HG02870 (cell line): Measurements from ENCODE around the gene CLCN4.
A peak's percentile ranks its signal among the peaks of the same experiment; 100 is the strongest.

Experiments used
- ATAC-seq: cut with Tn5 transposase; IDR thresholded peaks from one replicate; pipeline ENCODE4 v1.9.1; 2021; ENCODE audit warnings: mild to moderate bottlenecking, moderate library complexity; ENCODE audit not compliant: unreplicated experiment

The CLCN4 gene

DNA sequence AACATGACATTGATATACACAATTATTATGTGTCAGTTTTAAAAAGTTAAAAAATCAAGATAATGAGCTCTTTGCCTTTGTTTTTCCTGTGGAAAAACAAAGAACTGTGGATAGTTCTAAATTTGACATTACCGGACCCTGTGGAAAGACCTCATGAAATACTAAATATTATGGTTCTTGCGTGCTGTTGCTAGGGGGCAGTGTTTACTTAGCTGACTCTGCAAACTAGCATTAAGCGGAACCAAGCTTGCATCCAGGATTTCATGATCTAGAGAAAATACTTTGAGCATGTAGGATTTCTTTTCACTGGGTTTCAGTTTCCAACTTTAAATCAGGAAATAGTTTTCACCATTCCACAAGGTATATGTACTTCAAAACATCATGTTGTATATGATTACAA, 33.6 kb downstream of the CLCN4 start:
- peak; percentile 57 for ATAC-seq

DNA sequence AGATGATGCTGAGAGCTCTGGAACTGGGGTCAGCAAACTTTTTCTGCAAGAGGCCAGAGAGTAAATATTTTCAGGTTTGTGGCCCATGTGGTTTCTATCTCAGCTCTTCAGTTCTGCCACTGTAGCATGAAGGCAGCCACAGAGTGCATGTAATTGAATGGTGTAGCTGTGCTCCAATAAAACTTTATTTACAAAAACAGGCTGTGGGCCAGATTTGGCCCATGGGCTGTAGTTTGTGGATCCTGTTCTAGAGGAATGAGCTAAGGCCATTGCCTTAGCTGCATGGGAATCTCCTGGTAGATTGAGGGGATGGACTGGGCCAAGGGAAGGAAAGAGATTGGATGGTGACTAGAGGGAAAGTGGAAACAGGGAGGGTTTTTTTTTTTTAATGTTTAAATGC, 36.8 kb downstream of the CLCN4 start:
- ATAC-seq = no peak

DNA sequence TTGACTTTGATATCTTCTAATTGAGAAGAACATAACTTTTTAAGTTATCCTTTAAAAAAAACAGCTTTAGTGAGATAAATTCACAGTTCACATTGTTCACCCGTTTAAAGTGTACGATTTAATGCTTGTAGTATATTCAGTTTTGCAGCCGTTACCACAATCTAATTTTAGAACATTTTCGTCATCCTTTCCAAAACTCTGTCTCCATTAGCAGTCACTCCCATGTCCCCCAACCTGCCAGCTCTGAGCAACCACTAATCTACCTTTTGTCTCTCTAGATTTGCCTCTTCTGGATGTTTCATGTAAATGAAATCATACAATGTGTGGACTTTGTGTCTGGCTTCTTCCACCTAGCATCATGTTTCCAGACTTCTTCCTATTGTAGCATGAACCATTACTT, 38.6 kb downstream of the CLCN4 start:
- ATAC-seq = no peak

DNA sequence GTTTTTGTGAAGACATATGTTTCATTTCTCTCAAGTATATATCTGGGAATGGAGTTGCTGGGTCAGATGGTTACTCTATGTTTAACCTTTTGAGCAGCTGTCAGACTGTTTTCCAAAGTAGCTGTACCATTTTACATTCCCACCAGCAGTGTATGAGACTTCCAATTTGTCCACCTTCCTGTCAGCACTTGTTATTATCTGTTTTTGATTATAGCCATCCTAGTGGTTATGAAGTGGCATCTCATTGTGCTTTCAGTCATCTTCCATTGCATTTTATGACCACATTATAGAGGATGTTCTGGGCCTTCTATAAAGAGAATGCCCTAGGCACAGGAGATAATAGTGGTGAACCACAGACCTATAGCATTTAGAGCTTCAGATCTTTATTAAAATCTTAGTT, 39.2 kb downstream of the CLCN4 start:
- no peak for ATAC-seq

DNA sequence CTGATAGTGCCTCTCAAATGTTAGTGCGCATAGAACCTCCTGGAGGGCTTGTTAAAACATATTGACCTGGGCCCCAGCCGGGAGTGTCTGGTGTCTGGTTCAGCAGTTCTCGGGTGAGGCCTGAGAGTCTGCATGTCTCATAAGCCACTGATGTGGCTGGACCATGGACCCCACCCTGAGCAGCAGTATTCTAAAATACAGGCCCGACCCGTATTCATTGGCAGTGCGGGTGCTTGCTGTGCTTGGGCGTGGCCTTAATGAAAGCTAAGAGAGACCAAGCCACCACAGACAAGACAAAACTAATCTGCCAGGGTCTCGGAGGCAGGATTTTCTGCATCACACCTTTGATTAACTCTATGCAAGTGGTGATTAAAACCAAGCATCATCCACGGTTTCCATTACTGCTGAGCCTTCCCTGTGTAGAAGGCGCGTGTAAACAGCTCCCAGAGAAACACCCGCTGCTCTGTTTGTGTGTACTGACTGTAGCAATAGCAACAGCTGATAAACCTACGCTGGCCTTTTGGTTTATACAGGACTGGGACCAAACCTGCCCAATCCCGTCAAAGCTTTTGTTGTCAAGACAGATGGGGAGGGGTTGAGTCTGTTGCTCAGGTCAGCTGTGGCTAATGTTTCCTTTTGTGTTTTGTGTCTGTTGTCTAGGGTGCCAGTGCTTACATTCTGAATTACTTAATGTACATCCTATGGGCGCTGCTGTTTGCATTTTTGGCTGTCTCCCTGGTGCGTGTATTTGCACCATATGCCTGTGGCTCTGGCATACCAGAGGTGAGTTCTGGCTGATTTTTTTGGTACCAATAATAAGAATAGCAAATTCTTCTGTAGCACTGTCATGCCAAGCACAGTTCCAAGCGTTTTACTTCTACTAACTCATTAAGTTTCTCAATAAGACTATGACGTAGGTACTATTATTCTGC, 40.8 kb downstream of the CLCN4 start:
- no peak for ATAC-seq

DNA sequence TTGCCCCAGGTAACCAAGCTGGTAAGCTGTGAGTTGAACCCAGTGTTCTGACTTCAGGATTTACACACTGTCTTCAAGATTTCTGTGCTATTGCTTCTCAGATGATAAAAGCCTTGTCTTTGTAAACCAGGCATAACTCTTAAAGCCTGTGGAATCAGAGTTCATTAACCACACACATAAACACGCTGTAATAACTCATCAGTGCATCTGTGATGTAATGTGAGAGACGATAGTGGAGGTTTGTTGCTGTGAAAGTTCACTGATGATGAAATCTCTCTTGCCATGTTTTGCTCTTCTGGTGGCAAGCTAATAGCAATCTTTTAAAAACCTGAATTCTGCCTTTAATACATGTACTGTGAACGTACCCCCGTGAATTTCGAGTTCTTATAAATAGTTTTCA, 41.5 kb downstream of the CLCN4 start:
- no peak for ATAC-seq

DNA sequence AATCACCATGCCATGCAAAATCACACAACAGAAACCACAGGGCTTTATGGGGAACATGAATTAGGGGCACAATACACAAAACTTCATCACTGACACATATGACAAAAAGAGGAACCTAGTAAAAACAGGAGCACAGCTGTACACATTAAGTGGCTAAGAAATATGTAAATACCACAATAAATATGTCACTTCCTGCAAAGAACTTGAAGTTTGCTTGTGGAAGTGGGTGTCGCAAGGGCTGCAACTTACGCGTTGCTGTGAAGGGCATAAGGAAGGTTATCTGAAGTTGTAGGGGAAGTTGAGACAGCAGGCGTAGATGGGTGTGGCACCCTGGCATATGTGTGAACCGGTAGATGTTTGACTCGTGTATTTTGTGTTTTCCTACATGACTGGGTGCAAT, 42.4 kb downstream of the CLCN4 start:
- peak; percentile 87 for ATAC-seq

DNA sequence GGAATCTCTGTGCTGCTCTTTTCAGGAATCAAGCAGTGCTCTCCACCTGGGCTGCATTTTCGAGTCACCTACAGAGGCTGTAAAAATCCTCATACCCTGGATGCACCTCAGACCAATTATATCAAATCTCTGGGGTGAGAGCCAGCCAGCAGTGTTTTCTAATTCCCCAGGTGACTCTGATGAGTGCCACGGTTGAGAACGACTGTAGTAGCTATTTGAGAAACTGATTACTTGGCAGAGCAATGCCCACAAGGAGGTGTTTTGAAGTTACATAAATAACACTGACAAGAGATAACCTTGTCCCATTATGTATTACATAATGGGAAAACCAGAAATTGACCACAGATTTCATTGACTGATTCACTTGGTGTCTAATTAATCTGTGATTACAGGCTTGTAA, 46.8 kb downstream of the CLCN4 start:
- ATAC-seq = no peak

DNA sequence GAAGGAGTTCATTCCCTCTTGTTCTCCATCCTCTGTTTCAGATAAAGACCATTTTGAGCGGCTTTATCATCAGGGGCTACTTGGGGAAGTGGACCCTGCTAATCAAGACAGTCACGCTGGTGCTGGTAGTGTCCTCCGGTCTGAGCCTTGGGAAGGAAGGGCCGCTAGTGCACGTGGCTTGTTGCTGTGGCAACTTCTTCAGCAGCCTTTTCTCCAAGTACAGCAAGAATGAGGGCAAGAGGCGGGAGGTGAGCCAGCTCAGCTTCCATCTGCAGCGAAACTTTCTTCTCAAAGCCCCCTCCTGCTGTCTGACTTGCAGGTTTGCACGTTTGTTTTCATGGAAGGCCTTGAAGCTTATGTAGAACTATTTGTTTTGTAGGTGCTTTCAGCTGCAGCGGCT, 49.5 kb downstream of the CLCN4 start:
- no peak for ATAC-seq

DNA sequence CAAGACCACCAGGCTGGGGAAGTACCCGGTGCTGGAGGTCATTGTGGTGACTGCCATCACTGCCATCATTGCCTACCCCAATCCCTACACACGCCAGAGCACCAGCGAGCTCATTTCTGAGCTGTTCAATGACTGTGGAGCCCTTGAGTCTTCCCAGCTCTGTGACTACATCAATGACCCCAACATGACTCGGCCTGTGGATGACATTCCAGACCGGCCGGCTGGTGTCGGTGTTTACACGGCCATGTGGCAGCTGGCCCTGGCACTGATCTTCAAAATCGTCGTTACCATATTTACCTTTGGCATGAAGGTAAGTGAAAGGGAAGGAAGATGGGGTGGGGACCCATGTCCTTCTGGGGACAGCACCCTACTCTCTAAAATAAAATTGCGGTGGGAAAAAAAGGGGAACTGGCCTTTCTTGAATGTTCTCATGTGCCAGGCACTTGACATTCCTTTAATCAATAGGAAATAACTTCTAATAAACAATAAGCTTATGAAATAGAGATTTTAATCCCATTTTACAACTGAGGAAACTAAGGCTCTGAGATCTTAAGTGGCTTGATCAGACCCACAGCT, 51.6 kb downstream of the CLCN4 start:
- ATAC-seq = no peak

DNA sequence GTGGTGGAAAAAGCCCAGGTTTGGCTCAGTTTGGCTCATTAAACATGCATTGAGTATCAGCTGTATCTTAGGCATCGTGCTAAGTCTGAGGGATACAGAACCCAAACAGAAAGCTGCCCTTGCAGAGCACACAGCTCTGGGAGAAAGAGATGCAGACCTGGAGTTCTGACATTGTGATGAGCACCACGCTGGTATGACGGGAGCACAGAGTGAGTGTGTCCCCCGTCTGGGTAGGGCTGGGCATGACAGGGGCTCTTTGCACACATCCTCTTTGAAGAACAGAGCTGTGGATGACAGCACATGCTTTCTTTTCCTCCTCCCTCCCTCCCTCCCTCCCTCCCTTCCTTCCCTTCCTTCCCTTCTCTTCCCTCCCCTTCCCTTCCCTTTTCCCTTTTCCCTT, 52.2 kb downstream of the CLCN4 start:
- ATAC-seq = no peak

DNA sequence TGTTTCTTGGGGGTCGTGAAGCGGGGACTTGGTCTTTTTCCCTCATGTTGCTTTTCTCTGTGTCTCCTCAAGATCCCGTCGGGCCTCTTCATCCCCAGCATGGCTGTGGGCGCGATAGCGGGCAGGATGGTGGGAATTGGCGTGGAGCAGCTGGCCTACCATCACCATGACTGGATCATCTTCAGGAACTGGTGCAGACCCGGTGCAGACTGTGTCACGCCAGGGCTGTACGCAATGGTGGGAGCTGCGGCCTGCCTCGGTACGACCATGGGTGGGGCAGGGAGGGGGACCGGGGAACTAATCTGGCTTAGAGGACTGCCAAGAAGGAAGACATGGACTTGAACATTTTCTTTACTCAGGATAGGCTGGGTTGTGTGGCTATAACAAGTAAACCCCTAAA, 55.6 kb downstream of the CLCN4 start:
- ATAC-seq = no peak

DNA sequence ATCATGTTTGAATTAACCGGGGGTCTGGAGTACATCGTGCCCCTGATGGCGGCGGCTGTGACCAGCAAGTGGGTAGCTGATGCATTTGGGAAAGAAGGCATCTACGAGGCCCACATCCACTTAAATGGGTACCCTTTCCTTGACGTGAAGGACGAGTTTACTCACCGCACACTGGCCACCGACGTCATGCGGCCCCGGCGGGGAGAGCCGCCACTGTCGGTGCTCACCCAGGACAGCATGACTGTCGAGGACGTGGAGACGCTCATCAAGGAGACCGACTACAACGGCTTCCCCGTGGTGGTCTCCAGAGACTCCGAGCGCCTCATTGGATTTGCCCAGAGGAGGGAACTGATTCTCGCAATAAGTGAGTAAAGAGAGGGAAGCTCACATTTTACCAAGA, 56.9 kb downstream of the CLCN4 start:
- no peak for ATAC-seq

DNA sequence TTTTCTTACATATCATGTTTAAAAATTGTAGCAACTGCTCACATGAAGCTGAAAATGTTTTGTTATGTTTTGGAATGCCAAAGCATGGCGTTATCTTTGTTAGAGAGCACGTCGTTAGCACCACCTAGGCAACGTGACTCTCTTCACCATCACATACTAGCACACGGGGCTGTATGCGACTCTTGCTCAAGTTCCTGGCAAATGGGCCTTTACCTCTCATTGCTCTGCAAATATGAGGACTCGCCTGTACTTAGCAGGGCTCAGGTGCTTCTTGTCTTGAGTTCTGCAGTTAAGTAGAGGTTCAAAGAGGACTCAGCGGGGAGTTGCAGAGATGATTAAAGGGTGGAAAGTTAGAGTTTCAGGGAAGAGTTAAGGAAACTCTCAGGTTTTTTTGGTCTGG, 59.4 kb downstream of the CLCN4 start:
- ATAC-seq = no peak

DNA sequence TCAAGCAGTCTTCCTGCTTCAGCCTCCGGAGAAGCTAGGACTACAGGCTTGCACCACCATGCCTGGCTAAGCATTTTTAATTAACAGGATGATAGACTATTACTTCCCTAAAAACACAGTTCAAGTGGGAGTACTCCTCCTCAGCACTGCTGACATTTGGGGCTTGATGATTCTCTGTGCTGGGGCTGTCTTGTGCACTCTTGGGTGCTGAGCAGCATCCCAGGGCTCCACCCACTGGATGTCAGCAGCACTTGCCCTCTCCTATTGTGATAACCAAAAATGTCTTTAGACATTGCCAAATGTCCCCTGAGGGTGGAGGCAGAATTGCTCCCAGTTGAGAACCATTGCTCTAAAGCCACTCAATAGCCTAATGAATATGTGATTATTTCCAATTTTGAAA, 60.4 kb downstream of the CLCN4 start:
- no peak for ATAC-seq

DNA sequence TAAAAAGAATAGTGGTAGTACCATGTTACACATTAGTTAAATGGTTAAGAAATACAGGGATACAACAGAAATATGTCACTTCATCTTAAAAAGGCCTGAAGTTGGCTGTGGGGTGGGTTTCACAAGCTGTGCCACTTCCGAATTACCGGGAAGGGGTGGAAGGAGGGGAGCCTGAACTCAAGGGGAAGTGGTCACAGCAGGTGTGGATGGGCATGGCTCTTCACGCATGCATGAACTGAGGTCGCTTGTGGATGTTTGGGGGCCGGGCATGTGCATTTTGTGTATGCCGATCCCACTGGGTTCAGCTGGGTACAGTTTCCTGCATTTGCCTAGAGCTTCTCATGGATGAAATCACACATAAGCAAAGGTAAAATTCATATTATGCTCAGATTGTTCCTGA, 64.9 kb downstream of the CLCN4 start:
- ATAC-seq = no peak

DNA sequence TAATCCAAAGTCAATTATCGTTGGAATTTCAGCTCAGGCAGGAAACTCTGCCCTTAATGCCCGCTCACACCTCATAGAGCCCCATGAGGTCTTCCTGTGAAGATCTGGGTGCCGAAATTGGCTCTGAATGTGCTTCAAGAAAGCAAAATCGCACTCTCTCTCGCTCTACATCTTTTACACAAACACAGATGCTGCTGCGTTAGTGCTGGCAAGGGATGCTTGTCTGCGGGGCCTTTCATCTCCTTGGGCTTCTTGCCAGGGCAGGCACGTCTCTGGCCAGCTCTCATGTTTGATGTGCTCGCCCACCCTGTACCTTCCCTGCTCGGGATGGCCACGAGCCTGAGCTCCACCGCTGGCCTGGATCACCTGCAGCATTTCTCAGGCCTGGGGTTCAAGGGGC, 66.5 kb downstream of the CLCN4 start:
- ATAC-seq = no peak

DNA sequence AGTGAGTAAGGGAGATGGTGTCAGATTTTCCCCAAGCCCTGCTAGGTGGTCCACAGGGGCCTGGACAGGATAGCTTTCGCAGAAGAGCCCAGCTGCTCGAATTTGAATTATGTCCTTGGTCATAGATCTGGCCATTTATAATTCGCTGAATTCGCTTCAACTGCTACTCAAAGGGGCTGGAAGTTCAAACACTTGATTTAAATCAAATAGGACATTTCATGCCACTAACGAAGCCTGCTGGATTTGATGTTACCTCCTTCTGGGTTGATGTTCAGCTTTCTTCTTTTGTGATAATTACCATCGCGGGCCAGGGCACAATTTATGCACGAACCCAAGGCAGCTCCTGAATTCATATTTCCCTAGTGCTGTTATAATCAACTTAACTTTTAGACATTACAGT, 67.0 kb downstream of the CLCN4 start:
- ATAC-seq = no peak

DNA sequence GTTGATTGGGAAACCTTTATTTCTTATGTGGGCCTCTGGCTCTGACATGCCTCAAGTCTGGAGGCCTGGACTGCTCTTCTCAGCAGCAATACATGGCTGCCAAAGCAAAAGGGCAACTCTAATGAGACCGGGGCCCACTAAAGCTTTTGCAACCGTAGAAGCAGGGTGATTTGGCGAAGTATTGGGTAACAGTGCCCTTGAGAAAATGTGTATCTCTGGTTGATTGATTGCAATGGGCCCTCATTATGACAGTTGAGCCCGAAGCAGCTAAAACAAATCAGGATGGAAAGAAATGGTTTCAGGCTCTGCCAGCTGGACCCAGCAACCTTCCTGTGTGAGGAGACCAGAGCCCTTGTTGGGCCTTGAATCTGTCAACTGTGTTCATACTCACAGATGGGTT, 73.4 kb downstream of the CLCN4 start:
- ATAC-seq = no peak

DNA sequence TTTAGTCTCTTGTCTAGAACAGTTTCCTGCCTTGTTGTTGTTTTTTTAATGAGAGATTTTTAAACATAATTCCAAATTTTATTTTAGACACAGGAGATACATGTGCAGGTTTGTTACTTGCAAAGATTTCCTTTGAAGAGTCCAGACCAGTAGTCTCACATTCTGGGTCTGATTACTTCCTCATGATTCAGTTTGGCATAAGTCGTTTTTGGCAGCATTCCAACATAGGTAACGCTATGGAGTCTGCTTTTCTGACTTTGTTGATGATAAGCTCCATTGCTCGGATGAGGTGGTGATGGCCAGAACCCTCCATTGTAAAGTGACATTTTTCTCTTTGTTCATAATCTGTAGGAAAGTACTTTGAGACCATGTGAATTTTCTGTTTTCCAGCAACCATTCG, 74.7 kb downstream of the CLCN4 start:
- no peak for ATAC-seq

DNA sequence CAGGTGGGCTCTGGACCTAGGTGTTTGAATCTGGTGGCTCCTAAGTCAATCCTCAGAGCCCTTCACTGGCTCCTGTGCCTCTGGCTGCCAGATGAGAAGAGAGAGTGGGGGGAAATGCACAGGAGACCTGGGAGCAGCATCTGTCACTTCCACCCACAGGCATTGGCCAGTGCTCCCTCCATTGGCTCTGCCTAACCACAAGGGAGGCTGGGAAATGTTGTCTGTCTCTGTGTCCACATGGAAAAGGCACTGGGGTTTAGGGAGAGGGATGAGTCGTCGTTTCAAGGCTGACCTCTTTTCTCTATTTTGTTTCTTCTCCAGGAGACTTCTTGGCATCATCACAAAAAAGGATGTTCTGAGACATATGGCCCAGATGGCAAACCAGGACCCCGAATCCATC, 76.4 kb downstream of the CLCN4 start:
- no peak for ATAC-seq

DNA sequence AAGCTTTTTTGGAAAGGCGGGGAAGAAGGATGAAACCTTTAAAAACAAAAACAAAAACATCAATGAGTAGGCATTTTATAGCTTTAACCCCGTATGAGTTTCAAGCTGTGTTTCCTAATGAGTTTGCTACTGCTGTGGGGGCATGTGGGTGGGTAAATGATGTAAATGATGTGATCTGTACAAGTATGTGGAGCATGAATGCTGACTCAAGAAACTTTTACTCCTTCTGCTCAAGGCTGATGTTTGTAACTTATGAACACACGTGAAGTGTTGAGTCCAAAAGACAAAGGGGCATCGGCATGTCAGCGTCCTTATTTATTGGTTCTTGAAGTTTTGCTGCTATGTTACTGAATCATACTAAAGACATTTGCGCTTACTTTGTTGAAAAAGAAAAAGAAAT, 76.9 kb downstream of the CLCN4 start:
- no peak for ATAC-seq

DNA sequence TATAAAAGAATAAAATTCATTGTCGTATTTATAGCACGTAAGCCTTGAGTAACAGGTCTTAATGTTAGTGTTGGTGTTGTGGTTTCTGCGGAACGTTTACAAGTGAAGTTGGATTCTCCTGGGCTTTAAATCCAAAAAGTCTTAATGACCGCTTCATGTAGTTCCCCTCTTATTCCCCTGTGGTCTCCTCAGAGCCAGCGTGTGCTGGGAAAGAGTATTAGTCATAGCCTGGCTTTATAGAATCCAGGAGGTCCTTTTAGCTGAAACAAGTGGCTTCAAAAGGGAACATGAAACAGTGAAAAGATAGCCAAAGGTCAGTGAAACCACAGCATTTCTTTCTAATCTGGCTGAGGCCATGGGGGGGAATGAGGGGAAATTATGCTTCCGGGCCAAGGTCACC, 79.1 kb downstream of the CLCN4 start:
- no peak for ATAC-seq
